IMR-90 (cell line): ENCODE results near the gene CABCOCO1.

Experiments used
- BHLHE40 ChIP-seq: fragments of 150-350 bp; IDR thresholded peaks from 2 replicates; pipeline ENCODE4 v1.6.1; 2016; ENCODE audit warnings: mild to moderate bottlenecking, low read depth, low read length
- CEBPB ChIP-seq: IDR thresholded peaks from 2 replicates; pipeline ENCODE4 v1.6.1; 2012; ENCODE audit warnings: low read depth, low read length, improper control_type of control experiment
- CHD1 ChIP-seq: IDR thresholded peaks from 2 replicates; pipeline ENCODE4 v1.6.1; 2012; ENCODE audit warnings: low read depth, low read length, improper control_type of control experiment
- MAFK ChIP-seq: IDR thresholded peaks from 2 replicates; pipeline ENCODE4 v1.6.1; 2012; ENCODE audit warnings: low read depth, low read length, improper control_type of control experiment
- MAZ ChIP-seq: IDR thresholded peaks from 2 replicates; pipeline ENCODE4 v1.6.1; 2012; ENCODE audit warnings: low read depth, mild to moderate bottlenecking, low read length, improper control_type of control experiment, moderate library complexity, borderline replicate concordance
- MXI1 ChIP-seq: IDR thresholded peaks from 2 replicates; pipeline ENCODE4 v1.6.1; 2012; ENCODE audit warnings: low read depth, mild to moderate bottlenecking, low read length, moderate library complexity, borderline replicate concordance
- NFE2L2 ChIP-seq: fragments of 150-350 bp; IDR thresholded peaks from 2 replicates; pipeline ENCODE4 v1.6.1; 2016; ENCODE audit warnings: low read depth, mild to moderate bottlenecking, low read length
- POLR2A ChIP-seq: IDR thresholded peaks from 2 replicates; pipeline ENCODE4 v1.6.1; 2012; ENCODE audit warnings: mild to moderate bottlenecking, low read depth, low read length
- RAD21 ChIP-seq: IDR thresholded peaks from 2 replicates; pipeline ENCODE4 v1.6.1; 2012; ENCODE audit warnings: low read length, improper control_type of control experiment
- RCOR1 ChIP-seq: IDR thresholded peaks from 2 replicates; pipeline ENCODE4 v1.6.1; 2012; ENCODE audit warnings: mild to moderate bottlenecking, low read length, improper control_type of control experiment; ENCODE audit not compliant: insufficient replicate concordance
- RFX5 ChIP-seq: IDR thresholded peaks from 2 replicates; pipeline ENCODE4 v1.8.0; 2012; ENCODE audit warnings: low read depth, mild to moderate bottlenecking, low read length, moderate library complexity
- SMC3 ChIP-seq: fragments of 150-350 bp; IDR thresholded peaks from 2 replicates; pipeline ENCODE4 v1.6.1; 2016; ENCODE audit warnings: low read depth, mild to moderate bottlenecking, antibody characterized with exemption, low read length, moderate library complexity
- TF ChIP-seq, protein P1 (sequence below): conservative IDR thresholded peaks from 2 replicates; pipeline ENCODE4 v1.5.1; 2012; ENCODE audit warnings: mild to moderate bottlenecking, low read depth, low read length, improper control_type of control experiment
- TF ChIP-seq, protein P2 (sequence below): fragments of 150-350 bp; IDR thresholded peaks from 2 replicates; pipeline ENCODE4 v1.6.1; 2017; ENCODE audit warnings: mild to moderate bottlenecking, antibody characterized with exemption, low read length, low read depth

DNA sequence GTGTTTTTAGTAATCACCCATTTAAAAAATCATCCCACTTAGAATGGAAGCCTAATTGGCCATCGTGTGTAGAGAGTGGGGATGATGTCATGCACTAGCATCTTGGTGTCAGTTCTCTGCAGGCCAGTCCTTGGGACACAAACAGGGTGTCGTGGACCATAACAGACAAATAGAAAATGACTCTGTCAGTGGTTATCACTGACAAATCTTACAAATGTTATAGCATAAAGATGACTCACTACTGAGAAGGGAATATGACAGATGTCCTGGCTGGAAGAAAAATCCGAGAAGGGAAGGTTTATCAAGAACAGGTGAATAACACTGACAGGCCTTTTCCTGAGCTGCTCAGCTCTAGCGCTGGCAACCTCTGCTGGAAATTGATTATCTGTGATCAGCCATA, 10.6 kb downstream of the CABCOCO1 start:
- TF ChIP-seq, protein P1, sequence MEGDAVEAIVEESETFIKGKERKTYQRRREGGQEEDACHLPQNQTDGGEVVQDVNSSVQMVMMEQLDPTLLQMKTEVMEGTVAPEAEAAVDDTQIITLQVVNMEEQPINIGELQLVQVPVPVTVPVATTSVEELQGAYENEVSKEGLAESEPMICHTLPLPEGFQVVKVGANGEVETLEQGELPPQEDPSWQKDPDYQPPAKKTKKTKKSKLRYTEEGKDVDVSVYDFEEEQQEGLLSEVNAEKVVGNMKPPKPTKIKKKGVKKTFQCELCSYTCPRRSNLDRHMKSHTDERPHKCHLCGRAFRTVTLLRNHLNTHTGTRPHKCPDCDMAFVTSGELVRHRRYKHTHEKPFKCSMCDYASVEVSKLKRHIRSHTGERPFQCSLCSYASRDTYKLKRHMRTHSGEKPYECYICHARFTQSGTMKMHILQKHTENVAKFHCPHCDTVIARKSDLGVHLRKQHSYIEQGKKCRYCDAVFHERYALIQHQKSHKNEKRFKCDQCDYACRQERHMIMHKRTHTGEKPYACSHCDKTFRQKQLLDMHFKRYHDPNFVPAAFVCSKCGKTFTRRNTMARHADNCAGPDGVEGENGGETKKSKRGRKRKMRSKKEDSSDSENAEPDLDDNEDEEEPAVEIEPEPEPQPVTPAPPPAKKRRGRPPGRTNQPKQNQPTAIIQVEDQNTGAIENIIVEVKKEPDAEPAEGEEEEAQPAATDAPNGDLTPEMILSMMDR = no peak
- TF ChIP-seq POLR2A (no peak), MXI1 (no peak), MAFK (no peak), SMC3 (no peak), CEBPB (no peak), RFX5 (no peak), NFE2L2 (no peak), CHD1 (no peak), BHLHE40 (no peak), MAZ (no peak), RCOR1 (no peak), RAD21 (no peak)
- TF ChIP-seq, protein P2, sequence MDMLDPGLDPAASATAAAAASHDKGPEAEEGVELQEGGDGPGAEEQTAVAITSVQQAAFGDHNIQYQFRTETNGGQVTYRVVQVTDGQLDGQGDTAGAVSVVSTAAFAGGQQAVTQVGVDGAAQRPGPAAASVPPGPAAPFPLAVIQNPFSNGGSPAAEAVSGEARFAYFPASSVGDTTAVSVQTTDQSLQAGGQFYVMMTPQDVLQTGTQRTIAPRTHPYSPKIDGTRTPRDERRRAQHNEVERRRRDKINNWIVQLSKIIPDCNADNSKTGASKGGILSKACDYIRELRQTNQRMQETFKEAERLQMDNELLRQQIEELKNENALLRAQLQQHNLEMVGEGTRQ = no peak
